ENCODE measurements around the gene INTS4.
A peak's percentile ranks its signal among the peaks of the same experiment; 100 is the strongest.
"Not testable (repeated sequence)": the region's sequence is repeated elsewhere in the genome, so short reads cannot be mapped to it uniquely, and the experiment has no call there.

INTS4 gene

GRCh38 chr11:77943296-77943695 is 51.2 kb downstream of the INTS4 start:
- not testable (repeated sequence) for ATAC-seq

- peak in 1 of 2 donors; percentile 36 for ATAC-seq
Observed at GRCh38 chr11:77942465-77942864, 52.0 kb downstream of the INTS4 start.

- ATAC-seq = not testable (repeated sequence)
Observed at GRCh38 chr11:77933596-77933995, 60.9 kb downstream of the INTS4 start.

- not testable (repeated sequence) for ATAC-seq
Observed at GRCh38 chr11:77930334-77931208, 63.9 kb downstream of the INTS4 start.

GRCh38 chr11:77917713-77918112 is 76.8 kb downstream of the INTS4 start:
- ATAC-seq = not testable (repeated sequence)

- not testable (repeated sequence) for ATAC-seq
Observed at GRCh38 chr11:77914307-77914791, 80.1 kb downstream of the INTS4 start.

- not testable (repeated sequence) for ATAC-seq
Observed at GRCh38 chr11:77913608-77914306, 80.7 kb downstream of the INTS4 start.

- not testable (repeated sequence) for ATAC-seq
Observed at GRCh38 chr11:77910828-77911227, 83.6 kb downstream of the INTS4 start.

- no peak for ATAC-seq
Observed at GRCh38 chr11:77909277-77909676, 85.2 kb downstream of the INTS4 start.

- ATAC-seq = no peak
Observed at GRCh38 chr11:77908835-77909234, 85.6 kb downstream of the INTS4 start.

GRCh38 chr11:77894949-77895348 is 99.5 kb downstream of the INTS4 start:
- not testable (repeated sequence) for ATAC-seq

GRCh38 chr11:77891703-77892102 is 102.8 kb downstream of the INTS4 start:
- not testable (repeated sequence) for ATAC-seq

- not testable (repeated sequence) for ATAC-seq
Observed at GRCh38 chr11:77891256-77891655, 103.2 kb downstream of the INTS4 start.

GRCh38 chr11:77890619-77891056 is 103.8 kb downstream of the INTS4 start:
- ATAC-seq = not testable (repeated sequence)

GRCh38 chr11:77890100-77890614 is 104.3 kb downstream of the INTS4 start:
- ATAC-seq = not testable (repeated sequence)

- not testable (repeated sequence) for ATAC-seq
Observed at GRCh38 chr11:77889045-77889444, 105.4 kb downstream of the INTS4 start.

- no peak for ATAC-seq
Observed at GRCh38 chr11:77886401-77886800, 108.1 kb downstream of the INTS4 start.

GRCh38 chr11:77884829-77885190 is 109.7 kb downstream of the INTS4 start:
- ATAC-seq = no peak

- ATAC-seq = no peak
Observed at GRCh38 chr11:77884186-77884828, 110.2 kb downstream of the INTS4 start.

GRCh38 chr11:77883775-77884174 is 110.7 kb downstream of the INTS4 start:
- ATAC-seq = no peak

- no peak for ATAC-seq
Observed at GRCh38 chr11:77882396-77882795, 112.1 kb downstream of the INTS4 start.

- ATAC-seq = no peak
Observed at GRCh38 chr11:77879218-77879617, 115.2 kb downstream of the INTS4 start.

- not testable (repeated sequence) for ATAC-seq
Observed at GRCh38 chr11:77878247-77878646, 116.2 kb downstream of the INTS4 start.
